Right lobe of liver (tissue), 4 donors: ENCODE results near the gene CSDE1.

Source experiments
- POLR2A ChIP-seq: fragments of 450-650 bp; IDR thresholded peaks from one replicate; pipeline ENCODE4 v1.6.1; 2017; ENCODE audit warnings: antibody characterized with exemption, mild to moderate bottlenecking
- TF ChIP-seq, protein P1 (sequence below), 4 donors: fragments of 200-600 bp in 3 of 4; fragments of 450-650 bp in 1 of 4; IDR thresholded peaks; one replicate each; pipeline versions ENCODE4 v1.5.1 to v1.8.0; 2016 to 2022; ENCODE audit warnings: antibody characterized with exemption in 4 of 4, mild to moderate bottlenecking in 2 of 4
- donor health status: DM: no; HTN: no; CAD: no.
- donor health status: DM: no; HTN: no; CAD: no.
- donor health status: DM: no; HTN: yes; CAD: no.

DNA sequence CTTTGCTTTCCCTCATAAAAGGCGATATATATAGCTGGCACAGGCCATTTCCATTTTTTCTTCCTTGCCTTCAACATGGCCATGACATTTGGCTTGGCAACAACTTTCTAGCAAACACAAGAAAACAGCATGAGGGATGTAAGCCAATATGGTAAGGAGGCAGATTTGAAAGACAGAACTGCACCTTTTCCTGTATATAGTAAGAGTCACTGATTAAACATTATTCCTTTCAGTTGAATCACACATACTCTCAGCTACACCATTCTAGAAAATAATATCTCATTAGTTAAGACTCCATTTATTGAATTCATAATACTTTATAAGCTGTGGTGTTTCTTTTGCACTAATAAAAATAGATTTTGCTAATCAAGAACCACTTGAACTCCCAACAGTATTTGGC, 13.2 kb upstream of the CSDE1 start:
- TF ChIP-seq, protein P1, sequence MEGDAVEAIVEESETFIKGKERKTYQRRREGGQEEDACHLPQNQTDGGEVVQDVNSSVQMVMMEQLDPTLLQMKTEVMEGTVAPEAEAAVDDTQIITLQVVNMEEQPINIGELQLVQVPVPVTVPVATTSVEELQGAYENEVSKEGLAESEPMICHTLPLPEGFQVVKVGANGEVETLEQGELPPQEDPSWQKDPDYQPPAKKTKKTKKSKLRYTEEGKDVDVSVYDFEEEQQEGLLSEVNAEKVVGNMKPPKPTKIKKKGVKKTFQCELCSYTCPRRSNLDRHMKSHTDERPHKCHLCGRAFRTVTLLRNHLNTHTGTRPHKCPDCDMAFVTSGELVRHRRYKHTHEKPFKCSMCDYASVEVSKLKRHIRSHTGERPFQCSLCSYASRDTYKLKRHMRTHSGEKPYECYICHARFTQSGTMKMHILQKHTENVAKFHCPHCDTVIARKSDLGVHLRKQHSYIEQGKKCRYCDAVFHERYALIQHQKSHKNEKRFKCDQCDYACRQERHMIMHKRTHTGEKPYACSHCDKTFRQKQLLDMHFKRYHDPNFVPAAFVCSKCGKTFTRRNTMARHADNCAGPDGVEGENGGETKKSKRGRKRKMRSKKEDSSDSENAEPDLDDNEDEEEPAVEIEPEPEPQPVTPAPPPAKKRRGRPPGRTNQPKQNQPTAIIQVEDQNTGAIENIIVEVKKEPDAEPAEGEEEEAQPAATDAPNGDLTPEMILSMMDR (IDR thresholded peaks at IDR 0.05): no peak
- TF ChIP-seq POLR2A: no peak
